IgD-negative memory B cell (primary cell): ENCODE results near the gene UTS2R. TPM values are rescaled to one million over a fixed set of nuclear protein-coding genes. Genes with fewer than 3 reads are reported as not detected.
A peak's percentile ranks its signal among the peaks of the same experiment; 100 is the strongest.

Experiments
- H3K27ac Mint-ChIP-seq, 3 donors: one replicate each; pipeline ENCODE4 v1.8.0; 2020 to 2022; ENCODE audit warnings: mild to moderate bottlenecking in 3 of 3, mixed read lengths in 3 of 3, moderate library complexity in 1 of 3
- H3K27me3 Mint-ChIP-seq: one replicate; pipeline ENCODE4 v1.8.0; 2021; ENCODE audit warnings: mixed read lengths
- H3K36me3 Mint-ChIP-seq: one replicate; pipeline ENCODE4 v1.8.0; 2020; ENCODE audit warnings: mild to moderate bottlenecking, mixed read lengths
- H3K4me1 Mint-ChIP-seq, 3 donors: one replicate each; pipeline ENCODE4 v1.8.0; 2020 to 2022; ENCODE audit warnings: mixed read lengths in 3 of 3, mild to moderate bottlenecking in 1 of 3
- H3K4me3 Mint-ChIP-seq, 4 donors: one replicate each; pipeline ENCODE4 v1.8.0; 2020 to 2022; ENCODE audit warnings: mild to moderate bottlenecking in 4 of 4, mixed read lengths in 4 of 4, moderate library complexity in 3 of 4
- H3K9me3 Mint-ChIP-seq, 3 donors: one replicate each; pipeline ENCODE4 v1.8.0; 2020 to 2021; ENCODE audit warnings: mixed read lengths in 3 of 3, mild to moderate bottlenecking in 1 of 3
- polyA plus RNA-seq: library from polyadenylated mRNA; unstranded; fragments of 300-500 nt; fragmentation: Illumina TruSeq; gene quantifications from one replicate; pipeline ENCODE4 v1.2.3, GENCODE V29; 2021

The UTS2R gene
- polyA plus RNA-seq, 1 donor from 2014 or later, result not detected

DNA sequence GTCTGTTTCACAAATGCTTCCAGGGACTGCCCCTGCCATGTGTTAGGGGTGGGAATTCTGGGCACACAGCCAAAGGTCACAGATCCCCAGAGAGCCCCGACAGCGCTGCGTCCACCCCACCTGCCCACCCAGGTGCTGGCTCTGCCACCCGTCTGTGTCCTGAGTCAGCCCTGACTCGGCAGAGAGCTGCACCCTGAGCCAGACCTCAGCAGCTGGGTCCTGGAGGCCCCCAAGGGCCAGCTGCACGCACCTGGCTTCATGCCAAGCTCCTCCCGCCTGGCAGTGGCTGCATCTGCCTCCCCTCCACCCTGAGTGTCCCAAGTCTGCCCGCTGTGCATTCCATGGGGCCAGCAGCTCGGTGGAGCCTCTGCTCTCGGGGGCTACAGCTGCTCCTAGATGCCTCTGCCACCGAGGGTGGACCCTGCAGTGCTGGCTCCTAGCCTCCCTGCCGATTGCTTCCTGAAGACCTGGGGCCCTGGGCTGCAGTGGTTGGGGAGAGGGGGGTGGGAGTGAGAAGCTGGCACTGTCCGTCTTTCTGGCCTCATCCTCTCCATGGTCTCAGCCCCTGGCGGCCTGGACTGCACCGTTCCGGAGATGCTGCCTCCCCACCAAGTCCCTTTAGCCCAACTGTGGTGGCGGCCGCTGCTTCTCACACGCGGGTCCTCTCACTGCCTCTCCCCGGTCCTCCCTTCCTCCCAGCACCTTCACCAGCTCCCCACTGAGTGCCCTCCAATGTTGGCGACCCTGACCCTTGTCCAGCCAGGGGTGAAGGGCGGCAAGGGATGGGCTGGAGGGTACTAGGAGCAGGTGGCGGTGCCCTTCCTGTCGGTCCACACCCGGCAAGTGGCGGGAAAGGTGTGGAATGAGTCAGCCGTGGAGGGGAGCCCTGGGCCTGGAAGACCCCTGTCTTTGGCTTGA, 41.0 kb upstream of the UTS2R start:
- no peak overlapping the region for H3K4me3 Mint-ChIP-seq
- H3K9me3 Mint-ChIP-seq, result no peaks in the 10 kb centered on the region
- H3K27ac Mint-ChIP-seq, result no peak overlapping the region
- peaks cover 11 to 12% (median 12%) of the 10 kb centered on the region in 3 donors for H3K4me1 Mint-ChIP-seq
- no peaks in the 10 kb centered on the region for H3K36me3 Mint-ChIP-seq
- H3K27me3 Mint-ChIP-seq, result peaks cover 28% of the 10 kb centered on the region

DNA sequence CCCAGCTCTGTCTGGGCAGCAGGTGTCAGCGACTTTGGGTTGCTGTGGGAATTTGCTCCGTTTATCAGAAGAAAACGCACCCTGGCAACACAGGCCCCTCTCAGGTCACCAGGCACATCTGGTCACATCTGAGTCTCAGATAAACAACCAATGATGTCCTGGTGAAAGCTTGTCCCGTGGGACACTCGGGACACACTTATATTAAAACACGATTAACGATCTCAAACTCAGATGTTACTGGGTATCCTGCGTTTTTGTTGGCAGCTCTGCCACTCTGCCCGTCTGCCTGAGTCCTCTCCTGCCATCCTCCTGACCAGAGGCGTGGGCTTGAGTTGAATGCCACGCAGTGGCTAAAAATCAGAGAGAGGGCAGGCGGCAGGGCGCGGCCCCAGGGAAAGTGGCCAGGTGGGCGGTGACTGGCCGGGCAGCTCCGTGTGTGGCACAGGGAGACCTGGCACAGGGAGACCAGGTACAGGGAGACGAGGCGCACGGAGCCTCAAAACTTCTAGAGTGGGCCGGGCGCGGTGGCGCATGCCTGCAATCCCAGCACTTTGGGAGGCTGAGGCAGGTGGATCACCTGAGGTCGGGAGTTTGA, 40.1 kb upstream of the UTS2R start:
- Mint-ChIP-seq H3K9me3 (no peaks in the 10 kb centered on the region), H3K27ac (no peak overlapping the region), H3K36me3 (no peaks in the 10 kb centered on the region), H3K4me3 (peak overlapping the region in 1 of 4 donors; percentile 53), H3K4me1 (peaks cover 12 to 15% (median 14%) of the 10 kb centered on the region in 3 donors), H3K27me3 (peaks cover 26% of the 10 kb centered on the region)

DNA sequence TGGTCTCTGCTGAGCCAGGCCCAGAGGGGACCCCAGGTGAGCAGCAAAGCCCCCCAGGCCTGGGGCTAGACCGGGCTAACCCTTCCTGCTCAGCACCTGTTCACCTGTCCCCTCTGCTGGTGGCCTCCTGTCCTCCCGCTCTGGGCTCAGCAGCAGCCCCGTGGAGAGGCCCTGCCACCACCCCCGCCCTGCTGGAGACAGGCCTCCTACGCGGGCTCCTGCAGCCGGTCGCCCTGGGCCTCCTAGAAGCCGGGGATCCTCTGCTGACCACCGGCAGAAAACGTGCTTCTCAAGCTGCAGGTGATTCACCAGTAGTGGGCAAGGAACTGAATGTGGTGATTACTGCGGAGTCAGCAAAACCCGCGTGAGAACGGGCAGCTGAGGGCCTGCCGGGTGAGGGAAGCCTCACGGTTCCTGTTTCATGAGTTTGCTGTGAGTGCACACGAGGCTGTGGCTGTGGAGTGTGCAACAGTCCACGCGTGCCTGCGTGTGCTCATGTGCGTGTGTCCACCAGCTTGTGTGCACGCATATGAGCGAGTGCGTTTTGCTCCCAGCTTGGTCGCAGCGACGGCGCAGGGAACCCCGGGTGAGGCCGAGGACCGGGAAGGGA, 38.8 kb upstream of the UTS2R start:
- H3K36me3 Mint-ChIP-seq, result no peaks in the 10 kb centered on the region
- peaks cover 24% of the 10 kb centered on the region for H3K27me3 Mint-ChIP-seq
- no peaks in the 10 kb centered on the region for H3K9me3 Mint-ChIP-seq
- peak overlapping the region; percentile 54 to 85 (median 82) for H3K4me3 Mint-ChIP-seq
- peaks cover 12 to 15% (median 14%) of the 10 kb centered on the region in 3 donors for H3K4me1 Mint-ChIP-seq
- H3K27ac Mint-ChIP-seq, result peak overlapping the region in 2 of 3 donors; percentile 12 to 19

DNA sequence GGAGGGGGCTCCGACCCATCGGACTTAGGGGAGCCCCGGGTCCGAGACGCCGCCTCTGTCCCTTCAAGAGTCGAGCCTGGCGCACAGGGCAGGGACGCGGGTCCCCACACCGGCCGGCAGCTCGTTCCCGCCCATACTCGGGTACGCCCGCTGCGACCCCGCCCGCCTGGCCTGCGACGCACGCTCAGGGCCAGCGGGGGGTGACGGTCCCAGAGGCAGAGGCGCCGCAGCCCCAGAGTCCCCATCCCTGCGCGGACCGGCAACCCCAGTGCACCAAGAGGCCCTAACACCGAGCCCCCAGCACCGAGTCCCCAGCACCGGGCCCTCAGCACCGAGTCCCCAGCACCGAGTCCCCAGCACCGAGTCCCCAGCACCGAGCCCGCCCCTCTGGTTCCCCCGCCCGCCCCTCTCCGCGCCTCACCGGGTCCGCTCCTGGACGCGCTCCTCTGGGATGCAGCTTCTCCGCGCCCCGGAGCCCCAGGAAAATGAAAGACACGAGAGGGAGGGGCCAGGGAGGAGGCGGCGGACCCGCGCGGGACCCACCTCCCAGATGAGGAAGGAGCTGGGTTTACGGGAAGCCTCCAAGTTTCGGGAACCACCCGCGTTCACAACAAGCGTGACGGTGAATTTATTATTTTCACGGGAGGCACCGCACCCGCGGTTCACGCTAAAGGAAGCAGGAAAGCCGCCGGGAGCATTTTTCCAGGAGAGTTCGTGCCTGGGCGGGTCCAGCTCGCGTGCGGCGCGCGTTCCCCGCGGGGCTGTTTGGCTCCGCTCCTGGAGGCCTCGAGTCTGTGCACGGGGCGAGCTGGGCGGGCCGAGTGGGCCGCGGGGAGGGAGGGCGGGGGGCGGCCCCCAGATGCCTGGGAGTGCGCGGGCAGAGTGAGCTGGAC, 38.0 kb upstream of the UTS2R start, which contains the start of gene SECTM1:
Gene SECTM1, minus strand, starts transcription at position 488 of the 893 bp plus-strand sequence. CDS start 6,526 bp downstream, outside the sequence.
- Mint-ChIP-seq H3K4me1 (peaks cover 12 to 17% (median 14%) of the 10 kb centered on the region in 3 donors), H3K36me3 (no peaks in the 10 kb centered on the region), H3K4me3 (peak within 1 kb of the TSS; percentile 73 to 96 (median 92)), H3K9me3 (no peaks in the 10 kb centered on the region), H3K27me3 (peaks cover 22% of the 10 kb centered on the region), H3K27ac (peak within 1 kb of the TSS; percentile 12 to 47 (median 19))

DNA sequence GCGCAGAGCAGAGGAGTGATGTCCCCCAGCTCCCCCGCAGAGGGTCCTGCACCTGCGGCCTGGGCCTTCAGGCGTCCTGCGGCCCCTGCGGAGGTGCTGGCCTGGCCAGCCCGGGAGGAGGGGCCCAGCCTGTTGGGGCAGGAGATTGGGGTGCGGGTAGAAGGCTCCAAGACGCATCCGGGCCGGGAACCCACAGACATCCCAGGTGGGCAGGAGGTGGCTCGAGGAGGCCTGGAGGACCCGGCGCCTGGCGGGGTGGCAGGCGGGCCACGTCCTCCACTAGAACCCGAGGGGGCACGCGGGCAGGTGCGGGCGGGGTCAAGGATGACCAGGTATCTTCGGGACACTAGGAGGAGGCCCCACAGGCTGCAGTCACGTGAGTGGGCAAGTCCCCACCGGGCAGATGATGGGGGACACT, 37.4 kb upstream of the UTS2R start:
- H3K27ac Mint-ChIP-seq, result no peak overlapping the region
- H3K4me1 Mint-ChIP-seq, result peaks cover 12 to 20% (median 14%) of the 10 kb centered on the region in 3 donors
- no peaks in the 10 kb centered on the region for H3K9me3 Mint-ChIP-seq
- H3K36me3 Mint-ChIP-seq, result no peaks in the 10 kb centered on the region
- peaks cover 17% of the 10 kb centered on the region for H3K27me3 Mint-ChIP-seq
- peak overlapping the region; percentile 73 to 96 (median 92) for H3K4me3 Mint-ChIP-seq

DNA sequence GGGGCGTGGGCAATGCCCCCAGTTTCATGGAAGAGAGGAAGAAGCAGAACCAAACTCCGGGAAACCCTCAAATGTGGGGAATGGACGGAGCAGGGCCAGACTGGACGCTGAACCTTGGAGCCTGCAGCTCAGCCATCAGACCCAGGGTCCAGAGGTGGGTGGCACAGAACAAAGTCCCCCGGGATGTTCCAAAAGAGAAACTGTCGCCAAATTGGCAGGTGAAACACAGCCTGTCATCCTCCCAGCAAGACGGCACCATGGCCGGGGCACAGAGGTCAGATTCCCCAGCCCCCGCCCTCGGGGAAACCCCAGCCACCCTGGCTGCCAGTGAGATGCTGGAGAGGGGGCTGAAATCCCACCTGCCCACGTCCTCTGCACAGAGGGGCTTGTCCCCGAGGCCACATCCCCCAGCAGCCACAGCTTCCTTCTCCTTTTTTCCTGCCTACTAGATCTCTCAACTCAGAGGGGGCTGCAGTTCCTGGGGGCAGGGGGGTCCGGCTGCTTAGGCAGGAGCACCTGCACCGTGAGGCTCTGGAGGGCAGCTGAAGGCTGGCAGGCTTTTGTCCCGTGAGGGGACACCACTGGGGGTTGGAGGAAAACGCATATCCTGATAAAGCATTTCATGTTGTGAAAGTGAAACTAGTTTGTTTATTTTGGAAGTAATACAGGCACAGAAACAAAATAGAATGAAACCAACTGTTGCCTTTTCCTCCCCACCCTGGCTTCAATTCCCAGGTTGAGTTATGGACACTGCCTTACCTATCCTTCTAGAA, 36.8 kb upstream of the UTS2R start:
- H3K27ac Mint-ChIP-seq, result peak overlapping the region; percentile 3 to 89 (median 12)
- H3K27me3 Mint-ChIP-seq, result peaks cover 14% of the 10 kb centered on the region
- peak overlapping the region; percentile 73 to 96 (median 92) for H3K4me3 Mint-ChIP-seq
- H3K9me3 Mint-ChIP-seq, result no peaks in the 10 kb centered on the region
- peaks cover 12 to 20% (median 14%) of the 10 kb centered on the region in 3 donors for H3K4me1 Mint-ChIP-seq
- H3K36me3 Mint-ChIP-seq, result no peaks in the 10 kb centered on the region

DNA sequence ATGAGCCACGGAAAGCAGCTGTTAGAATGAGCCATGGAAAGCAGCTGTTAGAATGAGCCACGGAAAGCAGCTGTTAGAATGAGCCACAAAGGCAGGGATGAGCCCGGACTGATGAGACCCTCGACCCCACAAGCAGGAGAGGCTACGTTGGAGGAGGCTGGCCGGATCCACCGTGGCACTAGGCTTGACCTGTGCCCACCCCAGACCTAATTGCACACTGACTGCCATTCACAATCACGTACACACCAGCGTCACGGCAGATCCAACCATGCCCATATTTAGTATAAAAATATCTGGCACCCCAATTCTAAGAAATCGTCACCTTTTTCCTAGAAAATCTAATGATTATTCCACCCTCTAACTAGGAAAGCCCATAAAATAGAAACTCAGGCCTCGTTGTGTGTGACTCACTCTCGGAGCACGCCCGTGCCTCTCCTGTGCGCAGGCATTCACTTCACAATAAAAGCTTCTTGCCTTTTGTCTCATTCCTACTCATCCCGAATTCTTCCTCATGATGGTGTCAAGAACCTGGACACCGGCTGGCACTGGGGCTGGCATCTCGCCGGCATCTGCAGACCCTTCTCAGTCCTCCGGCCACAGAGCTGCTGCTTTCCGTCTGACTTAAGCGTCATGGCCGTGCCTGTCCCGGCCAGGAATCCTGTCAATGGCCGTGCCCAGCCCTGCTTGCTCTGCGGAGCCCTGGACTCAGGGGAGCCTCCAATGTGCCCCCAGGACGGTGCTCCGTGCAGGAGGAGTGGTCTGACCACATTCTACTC, 32.5 kb upstream of the UTS2R start:
- peaks cover 5% of the 10 kb centered on the region for H3K27me3 Mint-ChIP-seq
- no peak overlapping the region for H3K27ac Mint-ChIP-seq
- H3K4me1 Mint-ChIP-seq, result peaks cover 7 to 18% (median 10%) of the 10 kb centered on the region in 3 donors
- no peaks in the 10 kb centered on the region for H3K36me3 Mint-ChIP-seq
- H3K9me3 Mint-ChIP-seq, result peaks cover 0 to 3% (median 0%) of the 10 kb centered on the region in 3 donors
- H3K4me3 Mint-ChIP-seq, result peak overlapping the region in 1 of 4 donors; percentile 65

DNA sequence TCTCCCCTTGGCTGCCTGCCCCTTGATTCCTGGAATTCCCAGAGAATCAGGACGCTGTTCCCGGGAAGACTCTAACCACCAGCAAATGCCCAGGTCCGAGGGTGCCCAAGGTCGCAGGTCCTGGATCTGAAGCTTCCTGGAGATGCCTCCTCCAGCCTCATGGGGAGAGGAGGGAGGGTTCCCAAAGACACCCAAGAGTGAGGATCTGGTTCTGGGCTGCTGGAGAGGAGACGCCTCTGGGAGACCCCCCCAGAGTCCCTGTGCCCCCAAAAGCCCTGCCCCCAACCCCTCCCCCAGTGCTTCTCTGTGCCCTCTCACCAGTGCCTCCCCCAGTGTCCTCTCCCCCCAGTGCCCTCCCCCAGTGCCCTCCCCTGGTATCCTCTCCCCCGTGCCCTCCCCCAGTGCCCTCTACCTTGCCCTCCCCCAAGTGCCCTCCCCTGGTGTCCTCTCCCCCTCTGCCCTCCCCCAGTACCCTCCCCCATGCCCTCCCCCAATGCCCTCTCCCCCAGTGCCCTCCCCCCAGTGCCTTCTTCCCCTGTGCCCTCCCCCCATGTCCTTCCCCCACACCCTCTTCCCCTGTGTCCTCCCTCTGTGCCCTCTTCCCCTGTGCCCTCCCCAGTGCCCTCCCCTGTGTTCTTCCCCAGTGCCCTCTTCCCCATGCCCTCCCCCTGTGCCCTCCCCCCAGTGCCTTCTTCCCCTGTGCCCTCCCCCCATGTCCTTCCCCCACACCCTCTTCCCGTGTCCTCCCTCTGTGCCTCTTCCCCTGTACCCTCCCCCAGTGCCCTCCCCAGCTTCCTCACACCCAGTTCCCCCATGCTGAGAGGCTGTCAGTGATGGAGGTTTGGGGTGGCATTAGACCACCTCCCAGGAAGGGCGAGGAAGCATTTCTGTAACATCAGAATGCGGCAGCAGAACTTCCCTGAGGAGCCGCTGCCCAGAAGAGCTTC, 31.7 kb upstream of the UTS2R start:
- peaks cover 4% of the 10 kb centered on the region for H3K27me3 Mint-ChIP-seq
- no peaks in the 10 kb centered on the region for H3K36me3 Mint-ChIP-seq
- peaks cover 5 to 17% (median 7%) of the 10 kb centered on the region in 3 donors for H3K4me1 Mint-ChIP-seq
- H3K4me3 Mint-ChIP-seq, result no peak overlapping the region
- H3K9me3 Mint-ChIP-seq, result peaks cover 0 to 3% (median 0%) of the 10 kb centered on the region in 3 donors
- H3K27ac Mint-ChIP-seq, result no peak overlapping the region

DNA sequence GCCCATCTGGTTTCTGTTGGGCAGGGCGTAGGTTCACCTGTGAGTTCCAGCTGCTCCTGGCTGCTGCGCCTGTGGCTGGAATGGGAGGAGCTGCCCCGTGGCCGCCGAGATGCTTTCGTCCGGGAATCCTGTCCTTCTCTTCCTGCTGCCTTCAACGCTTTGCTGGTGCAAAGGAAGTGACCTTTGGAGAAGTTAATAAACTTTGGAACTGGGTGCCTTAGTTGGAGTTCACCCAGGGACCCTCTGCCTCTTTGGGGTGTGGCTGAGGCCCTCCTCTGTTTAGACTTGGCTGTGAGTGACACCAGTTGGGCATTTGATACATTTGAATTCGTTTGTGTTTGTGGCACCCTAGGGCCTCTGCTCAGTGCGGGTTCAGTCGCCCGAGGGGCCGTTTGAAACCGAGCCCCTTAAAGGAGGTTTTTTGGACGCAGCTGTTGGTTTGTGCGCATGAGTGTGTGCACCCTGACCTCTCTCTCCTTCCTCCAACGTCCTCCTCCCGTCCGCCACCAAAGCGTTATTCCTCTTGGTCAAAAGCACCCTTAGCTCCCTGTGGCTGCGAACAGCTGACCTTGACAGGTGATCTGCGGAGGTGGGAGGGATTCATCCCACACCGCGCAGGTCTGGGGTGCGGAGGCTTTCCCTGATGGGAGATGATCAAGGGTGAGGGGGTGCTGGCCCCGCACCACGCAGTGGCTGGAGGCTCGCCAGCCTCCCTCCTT, 29.0 kb upstream of the UTS2R start:
- Mint-ChIP-seq H3K9me3 (peaks cover 0 to 3% (median 2%) of the 10 kb centered on the region in 3 donors), H3K4me1 (peaks cover 0 to 9% (median 2%) of the 10 kb centered on the region in 3 donors)

DNA sequence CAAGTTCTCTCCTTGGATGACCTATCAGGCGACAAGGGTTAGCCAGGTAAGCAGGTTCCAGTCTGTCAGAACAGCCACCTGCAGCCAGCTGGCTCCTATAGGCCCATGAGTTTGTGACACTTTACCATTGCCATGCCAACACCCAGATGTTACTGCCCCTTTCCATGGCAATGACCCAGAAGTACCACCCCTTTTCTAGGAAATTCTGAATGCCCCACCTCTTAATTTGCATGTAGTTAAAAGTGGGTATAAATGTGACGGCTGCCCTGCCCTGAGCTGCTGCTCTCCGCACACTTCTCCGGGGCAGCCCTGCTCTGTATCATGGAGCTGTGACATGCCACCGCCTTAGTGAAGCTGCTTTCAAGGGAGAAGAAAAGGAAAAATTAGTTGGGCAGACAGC, 28.0 kb upstream of the UTS2R start:
- no peak overlapping the region for H3K4me3 Mint-ChIP-seq
- H3K27ac Mint-ChIP-seq, result no peak overlapping the region
- peaks cover 8% of the 10 kb centered on the region for H3K27me3 Mint-ChIP-seq
- H3K36me3 Mint-ChIP-seq, result no peaks in the 10 kb centered on the region
- H3K9me3 Mint-ChIP-seq, result peaks cover 0 to 3% (median 2%) of the 10 kb centered on the region in 3 donors
- H3K4me1 Mint-ChIP-seq, result peaks cover 0 to 7% (median 2%) of the 10 kb centered on the region in 3 donors

More for the DNA sequence above, 29.0 kb upstream of the UTS2R start:
- Mint-ChIP-seq H3K4me3 (no peak overlapping the region), H3K36me3 (no peaks in the 10 kb centered on the region), H3K27me3 (peaks cover 8% of the 10 kb centered on the region), H3K27ac (no peak overlapping the region)

DNA sequence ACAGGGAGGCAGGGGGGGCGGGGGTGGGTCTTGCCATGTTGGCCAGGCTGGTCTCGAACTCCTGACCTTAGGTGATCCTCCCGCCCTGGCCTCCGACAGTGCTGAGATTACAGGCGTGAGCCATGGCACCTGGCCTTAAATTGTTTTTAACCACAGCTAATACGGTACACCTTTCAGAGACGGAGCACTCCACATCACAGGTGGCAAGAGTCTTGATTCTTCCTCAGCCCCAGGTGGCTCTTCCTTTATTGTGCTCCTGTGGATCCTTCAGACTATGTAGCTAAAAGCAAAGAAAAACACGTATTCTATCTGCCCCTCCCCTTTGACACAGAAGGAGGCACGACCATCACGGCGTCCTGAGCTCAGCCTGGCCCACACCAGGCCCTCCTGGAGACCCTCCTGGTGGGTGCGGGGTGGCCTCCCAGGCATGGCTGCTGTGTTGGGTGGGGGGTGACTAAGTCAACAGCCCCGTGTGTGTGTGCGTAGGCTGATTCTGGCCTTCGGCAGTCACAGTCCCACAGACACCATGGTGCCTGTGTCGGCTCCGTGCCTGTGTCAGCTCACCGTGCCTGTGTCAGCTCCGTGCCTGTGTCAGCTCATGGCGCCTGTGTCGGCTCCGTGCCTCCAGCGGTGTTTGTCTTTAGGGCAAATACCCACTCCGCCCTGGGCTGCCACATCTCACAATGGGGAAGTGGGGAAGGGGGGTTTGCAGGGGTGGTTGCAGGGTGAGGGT, 27.2 kb upstream of the UTS2R start:
- peaks cover 0 to 4% (median 2%) of the 10 kb centered on the region in 3 donors for H3K4me1 Mint-ChIP-seq
- no peak overlapping the region for H3K4me3 Mint-ChIP-seq
- peaks cover 10% of the 10 kb centered on the region for H3K27me3 Mint-ChIP-seq
- H3K36me3 Mint-ChIP-seq, result no peaks in the 10 kb centered on the region
- no peak overlapping the region for H3K27ac Mint-ChIP-seq
- peaks cover 0 to 3% (median 2%) of the 10 kb centered on the region in 3 donors for H3K9me3 Mint-ChIP-seq
